Thyroid gland (tissue), 4 donors: Measurements from ENCODE around the gene KCNMA1. TPM values are rescaled to one million over a fixed set of nuclear protein-coding genes. Genes with fewer than 3 reads are reported as not detected.

Experiments
- DNase-seq, 2 donors: peaks; one replicate each; pipeline ENCODE4 v3.0.0-alpha.2; 2019
- H3K27ac ChIP-seq, 3 donors: fragments of 200-600 bp; sonication (generic); 1 replicate in 2 of 3; 2 replicates in 1 of 3; pipeline ENCODE4 v1.5.1; 2016 to 2019; ENCODE audit warnings: mild to moderate bottlenecking in 1 of 3, moderate library complexity in 1 of 3
- H3K27me3 ChIP-seq: fragments of 200-600 bp; sonication (generic); one replicate; pipeline ENCODE4 v1.5.1; 2019
- H3K36me3 ChIP-seq, 2 donors: fragments of 200-600 bp; sonication (generic); one replicate each; pipeline ENCODE4 v1.5.1; 2016 to 2019
- H3K4me1 ChIP-seq, 2 donors: fragments of 200-600 bp; sonication (generic); one replicate each; pipeline ENCODE4 v1.5.1; 2017 to 2019
- H3K4me3 ChIP-seq, 3 donors: fragments of 200-600 bp; sonication (generic); replicated peaks in 1 of 3; 1 replicate in 2 of 3; 2 replicates in 1 of 3; pipeline ENCODE4 v1.5.1; 2016; ENCODE audit warnings: mild to moderate bottlenecking in 1 of 3
- H3K9me3 ChIP-seq: fragments of 200-600 bp; sonication (generic); one replicate; pipeline ENCODE4 v1.5.1; 2017
- CTCF ChIP-seq, 6 experiments: fragments of 200-600 bp in 3 of 6; fragments of 450-650 bp in 3 of 6; sonication (generic) in 3 of 6; IDR thresholded peaks; one replicate each; pipeline ENCODE4 v1.5.1; 2016 to 2019; ENCODE audit warnings: antibody characterized with exemption in 6 of 6, mild to moderate bottlenecking in 2 of 6, inconsistent platforms in 1 of 6, moderate library complexity in 1 of 6
- POLR2A ChIP-seq, 2 donors: fragments of 450-650 bp; IDR thresholded peaks; one replicate each; pipeline ENCODE4 v1.6.1; 2017; ENCODE audit warnings: antibody characterized with exemption in 2 of 2, mild to moderate bottlenecking in 2 of 2, moderate library complexity in 1 of 2
- WGBS, 2 donors: methylation state at CpG; one replicate each; pipeline ENCODE4 v1.1.5; 2017; 5-methylcytosine and 5-hydroxymethylcytosine counted together
- intact Hi-C: fragments of 100-400 bp; cut with DNase I; formaldehyde crosslinking; loops from one replicate; pipeline ENCODE4 v1.15.1; 2023
- total RNA-seq, 4 donors: library from RNA; depleted of rRNA; stranded (reverse); fragments of >200 nt; gene quantifications; one replicate each; pipeline ENCODE4 v1.2.3, GENCODE V29; 2016

Gene KCNMA1
- total RNA-seq, 4 donors from 2014 or later = 2.5 to 5.1 (median 3.6) TPM

- Histone ChIP-seq H3K27me3 (no peaks in the 10 kb centered on the region), H3K36me3 (no peaks in the 10 kb centered on the region), H3K9me3 (no peaks in the 10 kb centered on the region), H3K4me3 (no peak overlapping the region), H3K4me1 (no peaks in the 10 kb centered on the region), H3K27ac (no peak overlapping the region)
- intact Hi-C loops = no loop called here
- no peak for DNase-seq
- TF ChIP-seq CTCF (IDR thresholded peaks at IDR 0.05) (no peak), POLR2A (IDR thresholded peaks at IDR 0.05) (no peak)
These were observed 139.9 kb downstream of the KCNMA1 start for GRCh38 chr10:77497748-77498147.

- intact Hi-C loops = no loop called here
- DNase-seq = no peak
- no peaks in the 10 kb centered on the region for H3K27me3 ChIP-seq
These were observed 140.6 kb downstream of the KCNMA1 start for GRCh38 chr10:77496941-77497420.

GRCh38 chr10:77494756-77495541 is 142.7 kb downstream of the KCNMA1 start:
- Histone ChIP-seq H3K27ac (no peak overlapping the region), H3K27me3 (no peaks in the 10 kb centered on the region), H3K9me3 (no peaks in the 10 kb centered on the region), H3K4me1 (no peaks in the 10 kb centered on the region), H3K4me3 (no peak overlapping the region), H3K36me3 (no peaks in the 10 kb centered on the region)
- no peak for DNase-seq
- intact Hi-C loops = no loop called here
- TF ChIP-seq POLR2A (IDR thresholded peaks at IDR 0.05) (no peak), CTCF (IDR thresholded peaks at IDR 0.05) (no peak)
- WGBS, 2 donors = 90 to 91% methylated on average over 12 of the region's 12 CpGs

More at GRCh38 chr10:77496941-77497420, 140.6 kb downstream of the KCNMA1 start:
- Histone ChIP-seq H3K9me3 (no peaks in the 10 kb centered on the region), H3K36me3 (no peaks in the 10 kb centered on the region), H3K4me1 (no peaks in the 10 kb centered on the region), H3K4me3 (no peak overlapping the region), H3K27ac (no peak overlapping the region)
- 91 to 92% methylated on average over 3 of the region's 3 CpGs for WGBS, 2 donors
- TF ChIP-seq POLR2A (IDR thresholded peaks at IDR 0.05) = no peak

- 54 to 67% methylated on average over 4 to 6 of the region's 6 CpGs for WGBS, 2 donors
- no peak for DNase-seq
- H3K4me1 ChIP-seq = no peaks in the 10 kb centered on the region
These were observed 143.3 kb downstream of the KCNMA1 start for GRCh38 chr10:77494327-77494726.

GRCh38 chr10:77493851-77494261 is 143.8 kb downstream of the KCNMA1 start:
- Histone ChIP-seq H3K27me3 (no peaks in the 10 kb centered on the region), H3K27ac (no peak overlapping the region), H3K4me1 (no peaks in the 10 kb centered on the region), H3K36me3 (no peaks in the 10 kb centered on the region), H3K4me3 (no peak overlapping the region), H3K9me3 (no peaks in the 10 kb centered on the region)
- TF ChIP-seq POLR2A (IDR thresholded peaks at IDR 0.05) = no peak
- no peak for TF ChIP-seq CTCF (IDR thresholded peaks at IDR 0.05)
- WGBS, 2 donors = 77 to 81% methylated on average over 8 of the region's 8 CpGs
- intact Hi-C loops = no loop called here
- DNase-seq = no peak

More at GRCh38 chr10:77494327-77494726, 143.3 kb downstream of the KCNMA1 start:
- Histone ChIP-seq H3K27me3 (no peaks in the 10 kb centered on the region), H3K27ac (no peak overlapping the region), H3K4me3 (no peak overlapping the region), H3K36me3 (no peaks in the 10 kb centered on the region), H3K9me3 (no peaks in the 10 kb centered on the region)
- intact Hi-C loops = no loop called here
- no peak for TF ChIP-seq CTCF (IDR thresholded peaks at IDR 0.05)
- TF ChIP-seq POLR2A (IDR thresholded peaks at IDR 0.05) = no peak
